Choroid plexus epithelial cell (primary cell): Measurements from ENCODE around the gene CYSTM1.

ENCODE experiments used
- DNase-seq: peaks from one replicate; pipeline ENCODE4 v3.0.0-alpha.2; 2010; ENCODE audit warnings: low read depth
- H3K4me3 ChIP-seq: 2 replicates; pipeline ENCODE4 v1.5.1; 2011; ENCODE audit warnings: low read depth, mild to moderate bottlenecking, control low read depth, low read length, moderate library complexity
- TF ChIP-seq, protein P1 (sequence below): conservative IDR thresholded peaks from 2 replicates; pipeline ENCODE4 v1.5.1; 2011; ENCODE audit warnings: low read depth, mild to moderate bottlenecking, control low read depth, inconsistent platforms, low read length, moderate library complexity

The CYSTM1 gene, protein sequence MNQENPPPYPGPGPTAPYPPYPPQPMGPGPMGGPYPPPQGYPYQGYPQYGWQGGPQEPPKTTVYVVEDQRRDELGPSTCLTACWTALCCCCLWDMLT

DNA sequence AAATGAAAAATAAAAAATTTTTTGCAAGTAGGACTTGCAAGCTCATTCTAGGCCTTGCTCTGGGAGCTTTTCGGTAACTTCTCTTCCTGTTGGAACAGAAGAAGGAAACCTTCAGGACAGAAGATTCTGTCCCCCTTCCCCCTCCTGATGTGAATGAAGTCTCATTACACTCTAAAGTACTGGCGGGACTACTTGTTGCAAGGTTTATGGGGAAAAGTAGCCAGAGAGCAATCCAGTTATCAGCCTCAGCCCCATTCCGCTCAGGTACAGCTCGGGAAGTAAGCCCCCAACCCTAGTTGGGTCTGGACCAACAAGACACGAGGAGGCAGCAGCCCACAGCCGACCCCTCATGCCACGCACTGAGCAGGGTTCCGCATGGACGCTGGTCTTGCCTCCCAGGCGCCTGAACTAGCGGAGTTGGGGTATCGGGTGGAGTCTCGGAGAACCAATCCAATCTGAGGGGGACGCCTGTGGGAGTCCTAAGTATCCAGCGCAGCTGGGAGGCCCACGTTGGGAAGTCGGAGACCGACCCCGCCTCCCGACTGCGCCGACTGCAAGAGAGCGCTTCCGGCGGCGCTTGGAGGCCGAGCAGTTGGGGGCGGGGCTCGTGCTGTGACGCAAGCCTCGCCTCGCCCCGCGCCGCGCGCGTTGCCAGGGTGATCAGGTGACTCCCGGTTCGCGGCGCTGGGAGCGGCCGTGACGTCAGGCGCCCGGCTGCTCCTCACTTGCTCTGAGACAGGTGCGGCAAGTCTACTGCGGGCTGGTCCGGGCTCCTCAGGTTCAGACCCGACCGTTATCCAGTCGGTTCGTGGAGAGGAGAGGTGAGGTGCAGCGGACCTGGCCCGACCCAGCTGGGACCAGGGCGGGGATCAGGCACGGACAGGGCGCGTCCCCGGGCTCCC, at the start of gene CYSTM1:
Gene CYSTM1 (plus strand): TSS at position 724 of the 902 bp plus-strand sequence. CDS start 19,278 bp downstream, outside the sequence.
- TF ChIP-seq, protein P1, sequence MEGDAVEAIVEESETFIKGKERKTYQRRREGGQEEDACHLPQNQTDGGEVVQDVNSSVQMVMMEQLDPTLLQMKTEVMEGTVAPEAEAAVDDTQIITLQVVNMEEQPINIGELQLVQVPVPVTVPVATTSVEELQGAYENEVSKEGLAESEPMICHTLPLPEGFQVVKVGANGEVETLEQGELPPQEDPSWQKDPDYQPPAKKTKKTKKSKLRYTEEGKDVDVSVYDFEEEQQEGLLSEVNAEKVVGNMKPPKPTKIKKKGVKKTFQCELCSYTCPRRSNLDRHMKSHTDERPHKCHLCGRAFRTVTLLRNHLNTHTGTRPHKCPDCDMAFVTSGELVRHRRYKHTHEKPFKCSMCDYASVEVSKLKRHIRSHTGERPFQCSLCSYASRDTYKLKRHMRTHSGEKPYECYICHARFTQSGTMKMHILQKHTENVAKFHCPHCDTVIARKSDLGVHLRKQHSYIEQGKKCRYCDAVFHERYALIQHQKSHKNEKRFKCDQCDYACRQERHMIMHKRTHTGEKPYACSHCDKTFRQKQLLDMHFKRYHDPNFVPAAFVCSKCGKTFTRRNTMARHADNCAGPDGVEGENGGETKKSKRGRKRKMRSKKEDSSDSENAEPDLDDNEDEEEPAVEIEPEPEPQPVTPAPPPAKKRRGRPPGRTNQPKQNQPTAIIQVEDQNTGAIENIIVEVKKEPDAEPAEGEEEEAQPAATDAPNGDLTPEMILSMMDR, result no peak
- DNase-seq, result peak; percentile 96
- peak within 1 kb of the TSS; percentile 88 for H3K4me3 ChIP-seq

DNA sequence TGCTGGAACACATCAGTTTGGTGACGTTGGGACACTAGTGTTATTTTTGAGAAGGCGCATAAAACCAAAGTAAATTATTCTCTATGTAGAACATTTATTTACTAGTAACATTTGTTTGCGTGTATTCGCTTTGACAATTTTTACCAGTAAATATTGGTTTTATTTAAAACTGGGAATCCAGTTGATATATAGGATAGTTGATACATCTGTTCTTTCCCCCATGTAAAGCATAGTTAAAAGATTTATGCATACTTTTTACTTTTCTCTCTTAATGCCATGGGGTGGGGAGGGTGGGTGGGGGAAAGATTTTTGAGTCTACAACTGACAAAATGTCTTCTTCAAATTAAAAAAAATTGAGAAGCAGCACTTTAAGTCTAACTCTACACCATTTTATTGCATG, 49.4 kb upstream of the CYSTM1 start, which contains the start of gene IGIP:
Gene IGIP (plus strand): TSS at position 301 of the 400 bp plus-strand sequence. CDS start 2,540 bp downstream, outside the sequence.
- TF ChIP-seq, protein P1, result no peak
- DNase-seq, result no peak

DNA sequence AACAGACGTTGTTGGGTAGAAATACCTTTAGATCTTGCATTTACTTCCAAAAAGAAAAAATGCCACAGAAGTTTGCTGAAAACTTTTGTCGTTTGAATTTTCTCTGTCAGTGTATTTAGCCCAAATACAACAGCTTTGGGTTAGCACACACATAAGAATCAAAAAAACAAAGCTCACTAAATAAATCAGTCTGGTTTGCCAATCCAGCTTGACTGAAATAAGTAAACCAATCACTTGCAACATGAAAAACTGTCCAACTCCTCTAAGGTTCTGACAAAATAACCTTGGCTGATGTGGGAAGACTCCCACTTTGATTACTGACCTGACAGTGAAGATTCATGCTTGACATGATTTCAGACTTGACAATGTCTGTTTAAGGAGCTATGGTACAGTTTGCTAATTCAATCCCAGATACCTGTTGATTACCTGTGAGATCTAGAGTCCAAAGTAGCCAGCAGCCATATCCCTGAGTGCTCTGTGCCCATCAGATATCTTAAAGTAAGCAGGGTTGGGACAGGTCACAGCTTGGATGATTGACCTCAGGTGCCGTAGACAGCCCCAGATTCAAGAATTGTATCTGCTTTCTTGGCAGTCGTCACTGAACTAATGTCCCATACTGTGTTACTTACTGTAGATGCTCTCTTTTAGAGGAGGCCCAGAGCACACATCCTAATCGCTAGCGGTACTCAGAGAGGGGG, 48.5 kb upstream of the CYSTM1 start:
- no peak overlapping the region for H3K4me3 ChIP-seq
- TF ChIP-seq, protein P1, result no peak

More for the DNA sequence above, 49.4 kb upstream of the CYSTM1 start, which contains the start of gene IGIP:
- H3K4me3 ChIP-seq, result no peak within 1 kb of the TSS

DNA sequence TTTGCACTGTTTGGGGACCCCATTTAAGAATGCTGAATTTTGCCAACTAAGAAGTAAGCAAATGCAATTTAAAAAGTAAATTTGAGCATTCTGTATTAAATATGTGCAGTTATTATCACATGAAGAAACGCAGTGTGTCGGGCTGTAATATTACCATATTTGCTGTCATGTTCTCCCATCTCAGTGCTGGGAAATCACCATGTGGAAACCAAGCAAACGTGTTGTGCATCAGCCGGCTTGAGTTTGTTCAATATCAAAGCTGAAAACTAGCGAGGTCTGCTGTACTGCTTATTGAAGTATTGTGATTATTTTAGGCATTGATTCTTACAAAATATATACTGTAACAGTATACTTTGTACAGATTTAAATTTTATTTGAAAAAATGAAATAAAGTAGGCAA, 46.6 kb upstream of the CYSTM1 start:
- no peak for DNase-seq
- TF ChIP-seq, protein P1, result no peak
- H3K4me3 ChIP-seq, result no peak overlapping the region

More for the DNA sequence above, 48.5 kb upstream of the CYSTM1 start:
- no peak for DNase-seq

DNA sequence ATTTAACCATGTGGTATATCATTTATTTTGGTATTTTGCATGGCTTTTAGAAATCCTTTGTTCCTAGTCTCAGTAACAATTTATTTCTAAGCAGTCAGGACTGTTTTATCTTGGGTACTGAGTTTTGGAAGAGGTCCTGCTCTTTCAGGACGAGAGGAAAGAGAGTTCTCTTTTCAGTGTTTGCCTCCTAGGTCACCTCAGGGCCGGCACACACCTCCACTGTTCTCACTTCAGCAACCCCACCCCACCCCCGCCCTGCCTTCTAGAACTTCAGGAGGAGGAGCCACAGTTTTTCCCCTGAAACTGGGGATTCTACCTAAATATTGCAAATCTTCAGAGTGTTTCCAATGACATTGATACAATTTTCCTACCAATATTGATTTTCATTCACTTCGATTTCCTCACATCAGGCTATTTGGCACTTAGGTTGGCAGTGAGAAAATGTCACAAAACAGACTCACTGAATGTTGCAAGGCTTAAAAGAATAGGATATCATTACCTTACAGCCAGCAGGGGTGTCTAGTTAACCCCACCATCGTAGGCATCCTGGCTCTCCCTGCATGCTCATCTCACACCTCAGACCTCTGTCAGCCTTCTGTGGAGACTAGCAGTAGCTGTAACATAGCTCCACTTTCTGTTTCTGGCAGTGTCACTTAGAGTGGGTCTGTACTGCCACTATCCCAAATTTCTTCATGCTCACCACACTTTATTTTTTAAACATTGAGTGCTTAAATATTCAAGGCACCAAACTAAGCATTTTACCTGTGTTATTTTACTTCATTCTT, 43.8 kb upstream of the CYSTM1 start:
- no peak overlapping the region for H3K4me3 ChIP-seq
- DNase-seq, result no peak
- TF ChIP-seq, protein P1, result no peak

DNA sequence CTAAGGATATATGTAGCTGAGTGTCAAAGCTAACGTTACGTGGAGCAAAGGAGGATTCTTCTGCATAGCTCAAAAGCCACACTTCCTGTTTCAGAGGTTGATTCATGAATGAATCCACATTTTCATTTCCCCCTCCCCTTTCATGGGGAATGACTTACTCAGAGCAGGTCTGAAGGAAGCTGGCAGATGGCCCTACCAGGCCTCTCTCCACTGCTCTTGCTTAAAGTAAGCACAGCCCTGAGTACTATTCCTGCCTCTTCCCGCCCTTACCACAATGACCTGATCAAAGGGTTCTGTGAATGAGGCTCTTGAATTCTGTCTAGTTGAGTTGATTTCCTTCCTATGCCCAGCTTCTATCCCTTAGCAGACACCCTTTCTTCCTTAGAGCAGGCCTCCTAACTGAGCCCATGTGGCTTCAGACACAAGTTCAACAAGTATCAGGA, 43.0 kb upstream of the CYSTM1 start:
- TF ChIP-seq, protein P1, result no peak
- peak; percentile 87 for DNase-seq
- no peak overlapping the region for H3K4me3 ChIP-seq
